ENCODE results near the gene PSMB3. TPM values are rescaled to one million over a fixed set of nuclear protein-coding genes. Genes with fewer than 3 reads are reported as not detected.

PSMB3 gene
- total RNA-seq, 1 experiment from 2014 or later: 346 TPM

- no peak for TF ChIP-seq SP1 (IDR thresholded peaks at IDR 0.05; ENCODE audit: low read depth)
- TF ChIP-seq POLR2AphosphoS5 (IDR thresholded peaks at IDR 0.05; ENCODE audit: low read depth, low read length): 0 out of 2 replicates have a peak, but pooled peaks have one; percentile 18
- no peak for TF ChIP-seq FOSL1 (IDR thresholded peaks at IDR 0.05; ENCODE audit: low read depth)
- Histone ChIP-seq H3K27ac (ENCODE audit: low read depth, low read length) (0 out of 2 replicates have a peak overlapping the region, but pooled peaks have one; percentile 18), H2AFZ (ENCODE audit: low read depth, low read length, poor library complexity, severe bottlenecking) (no peak overlapping the region), H3K4me1 (ENCODE audit: control insufficient read depth in 1 of 2, insufficient read depth in 2 of 2, low read length in 2 of 2) (peaks cover 5 to 24% of the 10 kb centered on the region in 2 experiments), H3K4me2 (ENCODE audit: low read length) (no peak overlapping the region), H3K9me2 (ENCODE audit: insufficient read depth) (no peaks in the 10 kb centered on the region), H3K36me3 (ENCODE audit: control insufficient read depth in 1 of 2, insufficient read depth in 2 of 2, low read length in 2 of 2) (peaks cover 15 to 23% of the 10 kb centered on the region in 2 experiments; a peak in 3 of 4 replicates), H3K4me3 (replicated peaks in 1 of 2; ENCODE audit: low read depth in 1 of 2, low read length in 2 of 2) (no peak overlapping the region), H3K9ac (ENCODE audit: low read length) (no peak overlapping the region), H3K79me2 (ENCODE audit: insufficient read depth, low read length) (no peaks in the 10 kb centered on the region), H4K20me1 (ENCODE audit: insufficient read depth) (no peaks in the 10 kb centered on the region), H3K27me3 (ENCODE audit: insufficient read depth, low read length) (no peaks in the 10 kb centered on the region), H3K9me3 (ENCODE audit: control insufficient read depth in 1 of 2, insufficient read depth in 1 of 2, low read depth in 1 of 2, low read length in 2 of 2) (no peaks in the 10 kb centered on the region)
- no peak for DNase-seq (ENCODE audit: low read depth, low spot score)
- POLR2A ChIA-PET: no interaction called here
- intact Hi-C loops (cut with micrococcal nuclease): no loop called here
- no peak for ATAC-seq
- no TSS peak for BruUV-seq (replicated peaks)
- CTCF ChIA-PET: no interaction called here
- RAD21 ChIA-PET (ENCODE audit: low non-redundant PET in 1 of 2, low total read pairs in 2 of 2, uncharacterized antibody in 2 of 2, unreplicated experiment in 2 of 2): no interaction called here
Observed at GRCh38 chr17:38715216-38715943, 37.2 kb upstream of the PSMB3 start.

- POLR2A ChIA-PET: no interaction called here
Observed at GRCh38 chr17:38716368-38717005, 36.1 kb upstream of the PSMB3 start.

More at GRCh38 chr17:38716368-38717005, 36.1 kb upstream of the PSMB3 start:
- ATAC-seq (no peak), DNase-seq (ENCODE audit: low read depth, low spot score) (no peak)
- RAD21 ChIA-PET (ENCODE audit: low non-redundant PET in 1 of 2, low total read pairs in 2 of 2, uncharacterized antibody in 2 of 2, unreplicated experiment in 2 of 2): no interaction called here
- CTCF ChIA-PET: interaction anchor here (0.9 kb wide), 1 partner anchor 19 kb away, joined by 3 read pairs; no protein-coding TSS in a partner anchor
- H3K27ac ChIP-seq (ENCODE audit: low read depth, low read length): no peak overlapping the region
- no peaks in the 10 kb centered on the region for H3K9me2 ChIP-seq (ENCODE audit: insufficient read depth)
- no peaks in the 10 kb centered on the region for H4K20me1 ChIP-seq (ENCODE audit: insufficient read depth)
- no peaks in the 10 kb centered on the region for H3K79me2 ChIP-seq (ENCODE audit: insufficient read depth, low read length)
- TF ChIP-seq EGR1 (IDR thresholded peaks at IDR 0.05; ENCODE audit: low read depth) (no peak), ELF1 (IDR thresholded peaks at IDR 0.05; ENCODE audit: borderline replicate concordance, low read depth) (no peak), SP1 (IDR thresholded peaks at IDR 0.05; ENCODE audit: low read depth) (no peak)
- no peaks in the 10 kb centered on the region for H3K9me3 ChIP-seq (ENCODE audit: control insufficient read depth in 1 of 2, insufficient read depth in 1 of 2, low read depth in 1 of 2, low read length in 2 of 2)
- no peaks in the 10 kb centered on the region for H3K27me3 ChIP-seq (ENCODE audit: insufficient read depth, low read length)
- peaks cover 13 to 27% of the 10 kb centered on the region in 2 experiments for H3K36me3 ChIP-seq (ENCODE audit: control insufficient read depth in 1 of 2, insufficient read depth in 2 of 2, low read length in 2 of 2)
- H3K4me1 ChIP-seq (ENCODE audit: control insufficient read depth in 1 of 2, insufficient read depth in 2 of 2, low read length in 2 of 2): peaks cover 5 to 24% of the 10 kb centered on the region in 2 experiments
- H3K4me2 ChIP-seq (ENCODE audit: low read length): no peak overlapping the region
- intact Hi-C loops (cut with micrococcal nuclease): no loop called here
- H3K9ac ChIP-seq (ENCODE audit: low read length): no peak overlapping the region
- no peak overlapping the region for H3K4me3 ChIP-seq (replicated peaks in 1 of 2; ENCODE audit: low read depth in 1 of 2, low read length in 2 of 2)
- no TSS peak for BruUV-seq (replicated peaks)
- H2AFZ ChIP-seq (ENCODE audit: low read depth, low read length, poor library complexity, severe bottlenecking): no peak overlapping the region

Data from HCT116 (cell line).